IMR-90 (cell line): Measurements from ENCODE around the gene GOLGA8B. TPM values are rescaled to one million over a fixed set of nuclear protein-coding genes. Genes with fewer than 3 reads are reported as not detected.

ENCODE experiments used
- ATAC-seq: fragments of 200-7000 bp; cut with Tn5 transposase; 2 replicates; pipeline ENCODE4 v1.9.1; 2020; ENCODE audit warnings: low read depth, mild to moderate bottlenecking, moderate library complexity
- BruUV-seq: library from RNA; stranded (reverse); fragments of 400-500 nt; replicated peaks from 2 replicates; lab custom pipeline; 2021; lab: Mats Ljungman, UMichigan
- CTCF ChIA-PET: fragments of 300-600 bp; formaldehyde crosslinking; extraction: SDS; loops from one replicate; lab custom pipeline; 2021; ENCODE audit warnings: antibody characterized with exemption; lab: Yijun Ruan, JAX
- POLR2A ChIA-PET: fragments of 300-600 bp; sonication (Branson Sonifier 250); formaldehyde crosslinking; loops from one replicate; lab custom pipeline; 2022; ENCODE audit warnings: antibody characterized with exemption; ENCODE audit not compliant: unreplicated experiment; lab: Charles Lee
- DNase-seq: peaks from one replicate; pipeline ENCODE4 v3.0.0; 2013
- H2AFZ ChIP-seq: replicated peaks from 2 replicates; pipeline ENCODE3; 2013; ENCODE audit warnings: low read length, mild to moderate bottlenecking; ENCODE audit not compliant: poor library complexity
- H2AK5ac ChIP-seq: 2 replicates; pipeline ENCODE4 v1.6.1; 2013; ENCODE audit warnings: low read depth, low read length, inconsistent platforms
- H2AK9ac ChIP-seq: replicated peaks from 2 replicates; pipeline ENCODE3; 2013; ENCODE audit warnings: mild to moderate bottlenecking, low read depth, low read length, moderate library complexity; ENCODE audit not compliant: poor library complexity
- H2BK120ac ChIP-seq: 2 replicates; pipeline ENCODE4 v1.6.1; 2013; ENCODE audit warnings: low read depth, low read length, inconsistent platforms
- H2BK15ac ChIP-seq: 3 replicates; pipeline ENCODE4 v1.6.1; 2013; ENCODE audit warnings: low read depth, low read length, inconsistent platforms
- H2BK20ac ChIP-seq: 2 replicates; pipeline ENCODE4 v1.6.1; 2013; ENCODE audit warnings: low read depth, mild to moderate bottlenecking, inconsistent platforms, low read length, moderate library complexity
- H2BK5ac ChIP-seq: 2 replicates; pipeline ENCODE4 v1.6.1; 2013; ENCODE audit warnings: mild to moderate bottlenecking, low read depth, low read length, inconsistent platforms; ENCODE audit not compliant: poor library complexity, severe bottlenecking
- H3K14ac ChIP-seq: replicated peaks from 2 replicates; pipeline ENCODE4 v1.6.1; 2013; ENCODE audit warnings: low read depth, low read length, inconsistent platforms
- H3K18ac ChIP-seq: 2 replicates; pipeline ENCODE4 v1.6.1; 2013; ENCODE audit warnings: low read depth, low read length, control low read depth
- H3K23ac ChIP-seq: 2 replicates; pipeline ENCODE4 v1.6.1; 2013; ENCODE audit warnings: low read depth, low read length, inconsistent platforms
- H3K27ac ChIP-seq: 2 replicates; pipeline ENCODE4 v1.5.1; 2013; ENCODE audit warnings: mild to moderate bottlenecking, control low read depth, low read length; ENCODE audit not compliant: insufficient read depth
- H3K27me3 ChIP-seq: 2 replicates; pipeline ENCODE4 v1.6.1; 2013; ENCODE audit warnings: low read length; ENCODE audit not compliant: control insufficient read depth, insufficient read depth
- H3K36me3 ChIP-seq: 2 replicates; pipeline ENCODE4 v1.6.1; 2013; ENCODE audit warnings: low read length, mixed read lengths; ENCODE audit not compliant: control insufficient read depth, insufficient read depth
- H3K4ac ChIP-seq: 2 replicates; pipeline ENCODE4 v1.6.1; 2013; ENCODE audit warnings: low read depth, low read length, inconsistent platforms
- H3K4me1 ChIP-seq: 2 replicates; pipeline ENCODE4 v1.6.1; 2013; ENCODE audit warnings: low read length, mixed read lengths; ENCODE audit not compliant: control insufficient read depth, insufficient read depth
- H3K4me2 ChIP-seq: 2 replicates; pipeline ENCODE4 v1.6.1; 2013; ENCODE audit warnings: low read depth, mild to moderate bottlenecking, control low read depth, low read length, moderate library complexity
- H3K4me3 ChIP-seq: 2 replicates; pipeline ENCODE4 v1.5.1; 2013; ENCODE audit warnings: low read depth, mild to moderate bottlenecking, control low read depth, low read length, moderate library complexity; ENCODE audit not compliant: insufficient read depth
- H3K56ac ChIP-seq: 2 replicates; pipeline ENCODE4 v1.6.1; 2013; ENCODE audit warnings: low read length, inconsistent platforms; ENCODE audit not compliant: insufficient read depth; ENCODE audit errors: extremely low read depth
- H3K79me1 ChIP-seq, 2 experiments: 2 replicates each; pipeline ENCODE4 v1.6.1; 2013; ENCODE audit warnings: low read length in 2 of 2, inconsistent platforms in 1 of 2, low read depth in 1 of 2
- H3K9ac ChIP-seq: 2 replicates; pipeline ENCODE4 v1.6.1; 2013; ENCODE audit warnings: low read depth, low read length, control low read depth
- H3K9me1 ChIP-seq: 2 replicates; pipeline ENCODE4 v1.6.1; 2013; ENCODE audit warnings: low read length, inconsistent platforms; ENCODE audit not compliant: insufficient read depth
- H3K9me3 ChIP-seq: 2 replicates; pipeline ENCODE4 v1.6.1; 2013; ENCODE audit warnings: low read length; ENCODE audit not compliant: control insufficient read depth, insufficient read depth
- H4K20me1 ChIP-seq: 2 replicates; pipeline ENCODE4 v1.6.1; 2013; ENCODE audit warnings: low read length, inconsistent platforms; ENCODE audit not compliant: insufficient read depth
- H4K5ac ChIP-seq: 2 replicates; pipeline ENCODE4 v1.6.1; 2013; ENCODE audit warnings: mild to moderate bottlenecking, low read depth, low read length, control low read depth
- H4K8ac ChIP-seq, 2 experiments: 2 replicates each; pipeline ENCODE4 v1.6.1; 2013; ENCODE audit warnings: low read depth in 2 of 2, low read length in 2 of 2, control low read depth in 1 of 2, inconsistent platforms in 1 of 2
- H4K91ac ChIP-seq: 2 replicates; pipeline ENCODE4 v1.6.1; 2013; ENCODE audit warnings: low read depth, low read length, inconsistent platforms; ENCODE audit not compliant: insufficient read depth
- CEBPB ChIP-seq: IDR thresholded peaks from 2 replicates; pipeline ENCODE4 v1.6.1; 2012; ENCODE audit warnings: low read depth, low read length, improper control_type of control experiment
- CHD1 ChIP-seq: IDR thresholded peaks from 2 replicates; pipeline ENCODE4 v1.6.1; 2012; ENCODE audit warnings: low read depth, low read length, improper control_type of control experiment
- POLR2A ChIP-seq: IDR thresholded peaks from 2 replicates; pipeline ENCODE4 v1.6.1; 2012; ENCODE audit warnings: mild to moderate bottlenecking, low read depth, low read length
- RAD21 ChIP-seq: IDR thresholded peaks from 2 replicates; pipeline ENCODE4 v1.6.1; 2012; ENCODE audit warnings: low read length, improper control_type of control experiment
- RFX5 ChIP-seq: IDR thresholded peaks from 2 replicates; pipeline ENCODE4 v1.8.0; 2012; ENCODE audit warnings: low read depth, mild to moderate bottlenecking, low read length, moderate library complexity
- SMC3 ChIP-seq: fragments of 150-350 bp; IDR thresholded peaks from 2 replicates; pipeline ENCODE4 v1.6.1; 2016; ENCODE audit warnings: low read depth, mild to moderate bottlenecking, antibody characterized with exemption, low read length, moderate library complexity
- WGBS, 2 experiments: methylation state at CpG; one replicate each; pipeline versions ENCODE4 v1.1.5 to v1.1.7; 2013; ENCODE audit warnings: missing lambda C conversion rate in 2 of 2; ENCODE audit not compliant: insufficient read length in 1 of 2; ENCODE audit errors: extremely low coverage in 2 of 2; 5-methylcytosine and 5-hydroxymethylcytosine counted together
- dilution Hi-C: fragments of 300-500 bp; cut with HindIII; formaldehyde crosslinking; loops from one replicate; pipeline ENCODE4 v1.14.3; 2018; ENCODE audit warnings: low sequenced_read_pairs; ENCODE audit not compliant: unreplicated experiment
- in situ Hi-C: fragments of 300-500 bp; cut with MboI; formaldehyde crosslinking; loops from 3 replicates; pipeline ENCODE4 v1.14.3; 2019; ENCODE audit warnings: low sequenced_read_pairs, inconsistent platforms, mixed read lengths
- intact Hi-C: fragments of 100-400 bp; cut with micrococcal nuclease; formaldehyde crosslinking; loops from 2 replicates; pipeline ENCODE4 v1.10.0; 2022
- polyA plus RNA-seq, 3 experiments: library from polyadenylated mRNA; depleted of rRNA; stranded (reverse); fragments of >200 nt; gene quantifications; 2 replicates each; pipeline ENCODE4 v1.2.3, GENCODE V29; 2012; ENCODE audit warnings: low replicate concordance in 1 of 3
- total RNA-seq: library from RNA; depleted of rRNA; stranded (reverse); fragments of >200 nt; gene quantifications from 2 replicates; pipeline ENCODE4 v1.2.3, GENCODE V29; 2012
- TF ChIP-seq, protein P1 (sequence below): fragments of 150-350 bp; IDR thresholded peaks from 2 replicates; pipeline ENCODE4 v1.6.1; 2016; ENCODE audit warnings: low read depth, mild to moderate bottlenecking, low read length, moderate library complexity, borderline replicate concordance
- TF ChIP-seq, protein P2 (sequence below): fragments of 150-350 bp; IDR thresholded peaks from 2 replicates; pipeline ENCODE4 v1.6.1; 2017; ENCODE audit warnings: mild to moderate bottlenecking, antibody characterized with exemption, low read length, low read depth
- TF ChIP-seq, protein P3 (sequence below): conservative IDR thresholded peaks from 2 replicates; pipeline ENCODE4 v1.5.1; 2012; ENCODE audit warnings: mild to moderate bottlenecking, low read depth, low read length, improper control_type of control experiment

GOLGA8B gene
- total and polyA plus RNA-seq, 2 of the 4 experiments (the other 2 are of a cell fraction), result 7.7 to 31.6 TPM

DNA sequence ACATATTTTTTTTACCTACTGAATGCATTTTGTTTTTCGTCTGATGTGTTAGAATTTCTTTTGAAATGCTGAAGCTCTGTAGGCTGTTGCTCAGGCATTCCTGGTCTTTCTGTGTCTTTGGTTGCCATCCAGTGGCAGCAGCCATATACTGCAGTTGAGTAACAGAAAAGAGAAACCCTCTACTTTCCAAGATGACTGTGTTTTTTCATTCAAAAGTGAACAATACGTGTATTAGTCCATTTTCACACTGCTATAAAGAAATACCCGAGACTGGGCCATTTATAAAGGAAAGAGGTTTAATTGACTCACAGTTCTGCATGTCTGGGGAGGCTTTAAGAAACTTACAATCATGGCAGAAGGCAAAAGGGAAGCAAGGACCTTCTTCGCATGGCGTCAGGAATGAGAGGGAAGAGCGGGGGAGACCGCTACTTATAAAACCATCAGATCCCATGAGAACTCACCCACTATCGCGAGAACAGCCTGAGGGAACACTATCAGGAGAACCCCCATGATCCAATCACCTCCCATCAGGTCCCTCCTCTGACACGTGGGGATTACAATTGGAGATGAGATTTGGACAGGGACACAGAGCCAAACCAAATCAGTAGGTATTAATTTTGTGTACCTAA, 4.7 kb upstream of the GOLGA8B start:
- H3K4me3 ChIP-seq, result peak overlapping the region; percentile 32; the same call in 1 of the 2 replicates
- H3K23ac ChIP-seq, result no peak overlapping the region
- ChIA-PET CTCF (interaction anchor here (0.6 to 1.4 kb wide), 7 partner anchors 14 to 526 kb away, joined by 3 to 5 read pairs (median 3); partner anchors contain the start of genes LPCAT4, NOP10 and NUTM1), POLR2A (interaction anchor here (0.7 kb wide), 2 partner anchors 245 to 274 kb away, joined by 3 to 16 read pairs; partner anchors contain the start of gene NOP10)
- H2BK120ac ChIP-seq, result no peak overlapping the region
- H4K8ac ChIP-seq, result peak overlapping the region in 1 of 2 experiments; percentile 76; a peak in 2 of 4 replicates
- no peak overlapping the region for H2AK5ac ChIP-seq
- peaks cover 3% of the 10 kb centered on the region; the same call in 1 of the 2 replicates for H3K4me1 ChIP-seq
- BruUV-seq, result TSS peak; percentile 81
- TF ChIP-seq, protein P1, sequence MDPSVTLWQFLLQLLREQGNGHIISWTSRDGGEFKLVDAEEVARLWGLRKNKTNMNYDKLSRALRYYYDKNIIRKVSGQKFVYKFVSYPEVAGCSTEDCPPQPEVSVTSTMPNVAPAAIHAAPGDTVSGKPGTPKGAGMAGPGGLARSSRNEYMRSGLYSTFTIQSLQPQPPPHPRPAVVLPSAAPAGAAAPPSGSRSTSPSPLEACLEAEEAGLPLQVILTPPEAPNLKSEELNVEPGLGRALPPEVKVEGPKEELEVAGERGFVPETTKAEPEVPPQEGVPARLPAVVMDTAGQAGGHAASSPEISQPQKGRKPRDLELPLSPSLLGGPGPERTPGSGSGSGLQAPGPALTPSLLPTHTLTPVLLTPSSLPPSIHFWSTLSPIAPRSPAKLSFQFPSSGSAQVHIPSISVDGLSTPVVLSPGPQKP, result no peak
- no peak for TF ChIP-seq CHD1
- TF ChIP-seq RAD21, result peak; percentile 92
- TF ChIP-seq CEBPB, result 0 out of 2 replicates have a peak, but pooled peaks have one; percentile 13
- TF ChIP-seq POLR2A, result peak; percentile 90
- TF ChIP-seq, protein P2, sequence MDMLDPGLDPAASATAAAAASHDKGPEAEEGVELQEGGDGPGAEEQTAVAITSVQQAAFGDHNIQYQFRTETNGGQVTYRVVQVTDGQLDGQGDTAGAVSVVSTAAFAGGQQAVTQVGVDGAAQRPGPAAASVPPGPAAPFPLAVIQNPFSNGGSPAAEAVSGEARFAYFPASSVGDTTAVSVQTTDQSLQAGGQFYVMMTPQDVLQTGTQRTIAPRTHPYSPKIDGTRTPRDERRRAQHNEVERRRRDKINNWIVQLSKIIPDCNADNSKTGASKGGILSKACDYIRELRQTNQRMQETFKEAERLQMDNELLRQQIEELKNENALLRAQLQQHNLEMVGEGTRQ, result peak; percentile 34; the same call in 1 of the 2 replicates
- TF ChIP-seq RFX5, result no peak
- TF ChIP-seq, protein P3, sequence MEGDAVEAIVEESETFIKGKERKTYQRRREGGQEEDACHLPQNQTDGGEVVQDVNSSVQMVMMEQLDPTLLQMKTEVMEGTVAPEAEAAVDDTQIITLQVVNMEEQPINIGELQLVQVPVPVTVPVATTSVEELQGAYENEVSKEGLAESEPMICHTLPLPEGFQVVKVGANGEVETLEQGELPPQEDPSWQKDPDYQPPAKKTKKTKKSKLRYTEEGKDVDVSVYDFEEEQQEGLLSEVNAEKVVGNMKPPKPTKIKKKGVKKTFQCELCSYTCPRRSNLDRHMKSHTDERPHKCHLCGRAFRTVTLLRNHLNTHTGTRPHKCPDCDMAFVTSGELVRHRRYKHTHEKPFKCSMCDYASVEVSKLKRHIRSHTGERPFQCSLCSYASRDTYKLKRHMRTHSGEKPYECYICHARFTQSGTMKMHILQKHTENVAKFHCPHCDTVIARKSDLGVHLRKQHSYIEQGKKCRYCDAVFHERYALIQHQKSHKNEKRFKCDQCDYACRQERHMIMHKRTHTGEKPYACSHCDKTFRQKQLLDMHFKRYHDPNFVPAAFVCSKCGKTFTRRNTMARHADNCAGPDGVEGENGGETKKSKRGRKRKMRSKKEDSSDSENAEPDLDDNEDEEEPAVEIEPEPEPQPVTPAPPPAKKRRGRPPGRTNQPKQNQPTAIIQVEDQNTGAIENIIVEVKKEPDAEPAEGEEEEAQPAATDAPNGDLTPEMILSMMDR, result peak; percentile 89
- peak; percentile 88 for TF ChIP-seq SMC3
- in situ Hi-C loops, result loop anchor here (25.0 kb wide), 2 partner anchors 351 to 476 kb away; partner anchors contain the start of genes EMC4, EMC7 and PGBD4
- H4K5ac ChIP-seq, result no peak overlapping the region
- peak overlapping the region; percentile 15; the same call in 1 of the 2 replicates for H3K9ac ChIP-seq
- no peak overlapping the region for H3K18ac ChIP-seq
- no peaks in the 10 kb centered on the region for H3K36me3 ChIP-seq
- H3K27ac ChIP-seq, result no peak overlapping the region
- H3K14ac ChIP-seq, result 0 out of 2 replicates have a peak overlapping the region, but pooled peaks have one; percentile 28
- no peak overlapping the region for H3K56ac ChIP-seq
- DNase-seq, result peak; percentile 80
- no CpG with 5 or more reads among the region's 10 CpGs for WGBS, 2 experiments
- peak; percentile 79 for ATAC-seq
- no peak overlapping the region for H4K91ac ChIP-seq
- dilution Hi-C loops, result no loop called here
- H2BK15ac ChIP-seq, result no peak overlapping the region
- no peaks in the 10 kb centered on the region for H4K20me1 ChIP-seq
- H2BK5ac ChIP-seq, result no peak overlapping the region
- no peak overlapping the region for H2BK20ac ChIP-seq
- H3K4me2 ChIP-seq, result peak overlapping the region; percentile 61; the same call in 1 of the 2 replicates
- H2AFZ ChIP-seq, result no peak overlapping the region
- H3K27me3 ChIP-seq, result peaks cover 4% of the 10 kb centered on the region
- peaks cover 3 to 10% of the 10 kb centered on the region in 2 experiments; a peak in 3 of 4 replicates for H3K79me1 ChIP-seq
- no peak overlapping the region for H3K4ac ChIP-seq
- H3K9me1 ChIP-seq, result no peaks in the 10 kb centered on the region
- H2AK9ac ChIP-seq, result no peak overlapping the region
- no peaks in the 10 kb centered on the region for H3K9me3 ChIP-seq
- intact Hi-C loops, result loop anchor here (1.0 to 5.0 kb wide), 4 partner anchors 245 to 526 kb away; partner anchors contain the start of genes NOP10 and NUTM1
